KOPT-K1 (cell line): Measurements from ENCODE around the gene PLEKHG1.

ENCODE experiments used
- H3K27ac ChIP-seq: fragments of 200-600 bp; sonication (generic); 2 replicates; pipeline ENCODE4 v1.5.1; 2016; ENCODE audit warnings: antibody characterized with exemption, mild to moderate bottlenecking, low read depth, low read length; ENCODE audit not compliant: poor library complexity, severe bottlenecking
- H3K36me3 ChIP-seq: fragments of 200-600 bp; sonication (generic); 2 replicates; pipeline ENCODE4 v1.5.1; 2017; ENCODE audit warnings: antibody characterized with exemption, mild to moderate bottlenecking, low read length, moderate library complexity; ENCODE audit not compliant: insufficient read depth
- H3K9me3 ChIP-seq: fragments of 200-600 bp; sonication (generic); 2 replicates; pipeline ENCODE4 v1.5.1; 2017; ENCODE audit warnings: antibody characterized with exemption, low read length, mild to moderate bottlenecking; ENCODE audit not compliant: insufficient read depth, poor library complexity, severe bottlenecking

PLEKHG1 gene

GRCh38 chr6:150635906-150636514, 36.3 kb downstream of the PLEKHG1 start:
- no peak overlapping the region for H3K27ac ChIP-seq
- no peaks in the 10 kb centered on the region for H3K36me3 ChIP-seq
- no peaks in the 10 kb centered on the region for H3K9me3 ChIP-seq

DNA sequence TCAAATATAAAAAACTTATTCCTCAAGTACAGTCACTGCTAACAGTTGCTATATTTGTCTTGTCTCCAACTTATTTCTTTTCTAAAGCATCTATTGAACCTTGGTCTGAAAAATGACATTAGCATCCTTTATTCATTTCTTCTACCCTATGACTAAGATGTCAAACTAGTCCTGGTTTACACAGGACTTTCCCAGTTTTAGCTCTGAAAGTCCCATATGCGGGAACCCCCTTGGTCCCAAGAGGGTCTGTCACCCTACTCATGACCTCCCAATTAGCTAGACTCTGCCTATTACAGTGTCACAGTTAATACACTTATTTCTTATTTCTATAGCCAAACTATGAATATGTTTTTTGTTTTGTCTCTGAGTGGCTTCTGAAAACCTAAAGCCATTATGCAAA, 37.1 kb downstream of the PLEKHG1 start:
- no peak overlapping the region for H3K27ac ChIP-seq
- no peaks in the 10 kb centered on the region for H3K9me3 ChIP-seq

GRCh38 chr6:150637266-150637665, 37.6 kb downstream of the PLEKHG1 start:
- Histone ChIP-seq H3K9me3 (no peaks in the 10 kb centered on the region), H3K36me3 (no peaks in the 10 kb centered on the region), H3K27ac (no peak overlapping the region)

More for the DNA sequence above, 37.1 kb downstream of the PLEKHG1 start:
- H3K36me3 ChIP-seq = no peaks in the 10 kb centered on the region

GRCh38 chr6:150638267-150638666, 38.6 kb downstream of the PLEKHG1 start:
- Histone ChIP-seq H3K27ac (no peak overlapping the region), H3K9me3 (no peaks in the 10 kb centered on the region), H3K36me3 (no peaks in the 10 kb centered on the region)

DNA sequence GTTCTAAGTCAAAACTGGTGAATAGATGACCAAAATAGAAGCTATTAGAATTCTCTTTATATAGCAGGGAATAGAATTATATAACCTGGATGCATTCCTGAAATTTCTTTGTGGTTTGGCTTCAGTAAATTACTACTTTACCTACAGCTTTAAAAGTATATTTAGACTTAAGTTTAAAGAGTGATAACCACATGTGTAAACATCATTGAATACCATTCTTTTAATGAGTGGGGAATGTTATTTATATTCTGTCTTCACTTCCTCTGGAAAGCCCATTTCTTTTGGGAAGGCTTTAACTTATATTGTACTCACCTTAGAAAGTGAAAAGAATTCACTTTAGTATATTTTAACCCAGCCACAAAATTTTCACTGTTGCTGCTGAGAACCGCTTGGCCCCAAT, 39.1 kb downstream of the PLEKHG1 start:
- H3K9me3 ChIP-seq = no peaks in the 10 kb centered on the region
- H3K27ac ChIP-seq = no peak overlapping the region
- H3K36me3 ChIP-seq = no peaks in the 10 kb centered on the region

DNA sequence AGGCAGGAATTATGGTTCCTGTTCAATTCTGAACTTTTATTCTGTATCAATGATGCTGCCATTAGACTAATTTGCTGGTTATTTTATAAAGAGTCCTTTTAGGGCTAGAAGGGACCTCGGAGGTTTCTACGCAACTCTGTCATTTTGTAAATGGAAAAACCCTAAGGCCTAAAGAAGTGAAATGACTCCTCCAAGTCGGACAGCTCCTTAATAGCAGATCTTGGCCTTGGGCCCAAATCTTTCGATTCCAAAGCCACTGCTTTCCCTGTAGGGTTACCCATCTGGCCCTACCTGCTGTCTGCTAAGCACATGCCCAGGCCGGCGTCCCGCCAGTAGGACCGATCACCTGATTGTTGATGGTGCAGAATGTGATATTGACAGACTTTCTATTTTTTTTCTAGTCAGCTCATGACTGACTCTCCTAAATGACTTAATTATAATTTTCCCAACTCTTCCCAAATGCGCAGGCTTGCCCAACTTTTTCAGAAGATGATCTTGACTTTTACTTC, 40.2 kb downstream of the PLEKHG1 start:
- Histone ChIP-seq H3K27ac (no peak overlapping the region), H3K36me3 (no peaks in the 10 kb centered on the region), H3K9me3 (no peaks in the 10 kb centered on the region)

GRCh38 chr6:150640556-150641209, 41.0 kb downstream of the PLEKHG1 start:
- Histone ChIP-seq H3K27ac (no peak overlapping the region), H3K36me3 (no peaks in the 10 kb centered on the region), H3K9me3 (no peaks in the 10 kb centered on the region)

DNA sequence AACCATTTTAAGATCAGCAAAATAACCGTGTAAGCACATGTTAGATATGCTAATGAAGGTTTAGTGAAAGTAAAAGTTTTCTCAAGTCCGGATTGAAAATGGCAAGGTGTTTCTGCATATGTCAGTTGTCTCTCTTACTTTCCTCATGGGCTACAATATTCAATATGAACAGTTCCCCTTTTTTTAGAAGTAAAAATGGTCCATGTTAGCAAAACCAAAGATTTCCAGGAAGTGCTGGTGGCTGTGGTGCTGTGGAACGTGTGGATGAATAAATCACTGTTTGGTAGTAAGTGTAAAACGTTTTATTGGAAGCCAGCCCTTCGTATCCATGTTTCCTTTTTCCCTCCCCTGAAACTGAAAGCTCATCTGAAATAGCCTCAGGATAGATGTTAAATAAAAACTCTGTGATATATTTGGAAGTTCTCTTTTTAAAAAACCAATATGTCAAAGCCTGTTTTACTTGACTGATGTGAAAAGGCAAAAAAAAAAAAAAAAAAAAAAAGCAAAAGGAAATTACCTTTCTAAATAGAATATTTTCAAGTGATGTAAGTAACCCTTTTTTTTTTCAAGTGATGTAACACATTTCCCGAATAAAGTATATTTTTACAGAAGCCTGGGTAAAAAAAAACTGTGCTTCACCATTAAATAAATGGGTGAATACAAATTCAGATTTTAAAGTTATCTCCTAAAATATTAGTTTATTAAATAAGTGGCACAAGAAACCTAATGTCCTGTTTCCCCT, 41.9 kb downstream of the PLEKHG1 start:
- no peak overlapping the region for H3K27ac ChIP-seq
- no peaks in the 10 kb centered on the region for H3K36me3 ChIP-seq
- H3K9me3 ChIP-seq = no peaks in the 10 kb centered on the region

DNA sequence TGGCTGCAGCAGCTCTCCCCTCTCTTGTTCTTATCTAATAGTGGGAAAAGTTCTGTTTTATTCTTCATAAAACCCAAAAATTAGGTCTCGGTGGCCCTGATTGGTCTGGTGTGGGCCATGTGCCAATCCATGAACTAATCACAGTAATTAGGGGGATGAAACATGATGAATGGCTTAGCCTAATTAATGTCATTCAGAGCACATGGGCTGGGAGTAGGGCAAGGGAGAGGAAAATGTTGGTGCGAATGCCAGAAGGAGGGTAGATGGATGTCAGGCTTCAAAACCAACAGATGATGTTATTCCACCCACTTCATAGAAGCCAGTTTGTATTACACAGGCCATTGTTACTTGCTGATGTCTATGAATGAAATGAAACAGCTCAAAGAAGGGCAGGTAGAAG, 46.5 kb downstream of the PLEKHG1 start:
- Histone ChIP-seq H3K27ac (no peak overlapping the region), H3K9me3 (no peaks in the 10 kb centered on the region), H3K36me3 (no peaks in the 10 kb centered on the region)

GRCh38 chr6:150647051-150647450, 47.4 kb downstream of the PLEKHG1 start:
- Histone ChIP-seq H3K9me3 (no peaks in the 10 kb centered on the region), H3K27ac (no peak overlapping the region), H3K36me3 (no peaks in the 10 kb centered on the region)
